ENCODE measurements around the gene CRYM. TPM values are rescaled to one million over a fixed set of nuclear protein-coding genes. Genes with fewer than 3 reads are reported as not detected.

Gene CRYM
- polyA plus RNA-seq, 3 donors, result not detected

- 10% methylated on average over 2 of the region's 2 CpGs for WGBS (ENCODE audit: insufficient coverage)
- no peak for TF ChIP-seq CTCF (IDR thresholded peaks at IDR 0.05)
- H3K27me3 ChIP-seq (ENCODE audit: control insufficient read depth in 2 of 2, insufficient read depth in 2 of 2, low read length in 2 of 2), result peaks cover 2 to 25% of the 10 kb centered on the region in 2 donors
- no peak for DNase-seq
- intact Hi-C loops (cut with micrococcal nuclease), result no loop called here
- no peak overlapping the region for H3K27ac Mint-ChIP-seq
- no peaks in the 10 kb centered on the region for H3K36me3 Mint-ChIP-seq
- no peak overlapping the region for H3K4me2 ChIP-seq (replicated peaks; ENCODE audit: extremely low read depth, low read length, poor library complexity, severe bottlenecking)
- H3K79me2 ChIP-seq (ENCODE audit: insufficient read depth, low read length), result no peaks in the 10 kb centered on the region
- H3K27ac ChIP-seq (ENCODE audit: low read depth in 1 of 2, low read length in 2 of 2), result no peak overlapping the region
- H3K9me3 Mint-ChIP-seq, result no peaks in the 10 kb centered on the region
- H3K9me3 ChIP-seq (replicated peaks in 1 of 2; ENCODE audit: control insufficient read depth in 1 of 2, insufficient read depth in 1 of 2, low read length in 2 of 2), result no peaks in the 10 kb centered on the region
- peaks cover 9 to 34% (median 19%) of the 10 kb centered on the region in 3 donors for H3K27me3 Mint-ChIP-seq (ENCODE audit: low read depth in 3 of 3)
- no peaks in the 10 kb centered on the region for H3K36me3 ChIP-seq (replicated peaks in 1 of 2; ENCODE audit: control insufficient read depth in 1 of 2, insufficient read depth in 2 of 2, low read length in 2 of 2)
- no peak overlapping the region for H3K4me3 ChIP-seq (replicated peaks in 1 of 3; ENCODE audit: low read depth in 2 of 3, low read length in 3 of 3)
- no peaks in the 10 kb centered on the region for H4K20me1 ChIP-seq (ENCODE audit: insufficient read depth, low read length)
- no peaks in the 10 kb centered on the region for H3K4me1 ChIP-seq (ENCODE audit: control insufficient read depth in 1 of 2, insufficient read depth in 2 of 2, low read length in 2 of 2)
- no peak overlapping the region for H2AFZ ChIP-seq (ENCODE audit: insufficient read depth, low read depth, low read length, poor library complexity, severe bottlenecking)
- peaks cover 6% of the 10 kb centered on the region for H3K4me1 Mint-ChIP-seq
- H3K4me3 Mint-ChIP-seq, result no peak overlapping the region
- H3K9ac ChIP-seq (ENCODE audit: insufficient read depth, low read length, poor library complexity, severe bottlenecking), result no peak overlapping the region
These were observed 53.3 kb downstream of the CRYM start for GRCh38 chr16:21224800-21225199.

GRCh38 chr16:21223787-21224186, 54.3 kb downstream of the CRYM start:
- 14% methylated on average over 1 of the region's 9 CpGs for WGBS (ENCODE audit: insufficient coverage)
- H3K27me3 Mint-ChIP-seq (ENCODE audit: low read depth in 3 of 3), result peaks cover 9 to 36% (median 19%) of the 10 kb centered on the region in 3 donors

More at GRCh38 chr16:21223787-21224186, 54.3 kb downstream of the CRYM start:
- H3K4me3 ChIP-seq (replicated peaks in 1 of 3; ENCODE audit: low read depth in 2 of 3, low read length in 3 of 3), result no peak overlapping the region
- Mint-ChIP-seq H3K27ac (no peak overlapping the region), H3K4me1 (peaks cover 6% of the 10 kb centered on the region), H3K4me3 (no peak overlapping the region), H3K36me3 (no peaks in the 10 kb centered on the region), H3K9me3 (no peaks in the 10 kb centered on the region)
- DNase-seq, result no peak
- no peak for TF ChIP-seq CTCF (IDR thresholded peaks at IDR 0.05)
- H3K27me3 ChIP-seq (ENCODE audit: control insufficient read depth in 2 of 2, insufficient read depth in 2 of 2, low read length in 2 of 2), result peaks cover 2 to 24% of the 10 kb centered on the region in 2 donors
- H2AFZ ChIP-seq (ENCODE audit: insufficient read depth, low read depth, low read length, poor library complexity, severe bottlenecking), result no peak overlapping the region
- H4K20me1 ChIP-seq (ENCODE audit: insufficient read depth, low read length), result no peaks in the 10 kb centered on the region
- no peak overlapping the region for H3K9ac ChIP-seq (ENCODE audit: insufficient read depth, low read length, poor library complexity, severe bottlenecking)
- H3K4me1 ChIP-seq (ENCODE audit: control insufficient read depth in 1 of 2, insufficient read depth in 2 of 2, low read length in 2 of 2), result no peaks in the 10 kb centered on the region
- no peaks in the 10 kb centered on the region for H3K36me3 ChIP-seq (replicated peaks in 1 of 2; ENCODE audit: control insufficient read depth in 1 of 2, insufficient read depth in 2 of 2, low read length in 2 of 2)
- intact Hi-C loops (cut with micrococcal nuclease), result no loop called here
- no peak overlapping the region for H3K4me2 ChIP-seq (replicated peaks; ENCODE audit: extremely low read depth, low read length, poor library complexity, severe bottlenecking)
- no peaks in the 10 kb centered on the region for H3K79me2 ChIP-seq (ENCODE audit: insufficient read depth, low read length)
- H3K9me3 ChIP-seq (replicated peaks in 1 of 2; ENCODE audit: control insufficient read depth in 1 of 2, insufficient read depth in 1 of 2, low read length in 2 of 2), result no peaks in the 10 kb centered on the region
- no peak overlapping the region for H3K27ac ChIP-seq (ENCODE audit: low read depth in 1 of 2, low read length in 2 of 2)
